NCI-H345 (cell line): ENCODE results near the gene MESP1.

ENCODE experiments used
- DNase-seq: peaks from one replicate; lab custom pipeline; 2025; lab: John Stamatoyannopoulos, UW

The MESP1 gene

GRCh38 chr15:89781055-89781454 lies 30.0 kb upstream of the MESP1 start:
- no peak for DNase-seq

DNA sequence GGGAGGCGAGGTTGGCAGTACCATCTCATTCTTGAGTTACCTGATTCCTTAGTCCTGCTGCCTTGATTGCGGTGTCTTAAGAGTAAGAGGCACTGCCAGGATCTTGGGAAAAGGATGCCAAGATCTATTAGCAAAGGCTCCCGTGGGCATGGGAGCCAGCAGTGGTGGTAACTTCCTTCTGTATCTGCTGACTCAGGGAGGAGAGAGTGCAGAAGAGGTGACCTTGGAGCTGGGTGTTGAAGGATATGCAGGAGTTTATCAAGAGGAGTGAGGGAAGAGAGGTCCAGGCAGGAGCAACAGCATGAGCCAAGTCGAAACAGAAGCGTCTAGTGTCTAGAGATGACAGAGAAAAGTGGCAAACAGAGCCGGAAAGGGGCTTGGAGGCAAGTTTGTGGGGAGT lies 29.6 kb upstream of the MESP1 start:
- no peak for DNase-seq

- no peak for DNase-seq
Observed at GRCh38 chr15:89778861-89779260, 27.8 kb upstream of the MESP1 start.

GRCh38 chr15:89777782-89778380 lies 26.8 kb upstream of the MESP1 start:
- DNase-seq: no peak

- DNase-seq: no peak
Observed at GRCh38 chr15:89777073-89777751, 26.2 kb upstream of the MESP1 start.

DNA sequence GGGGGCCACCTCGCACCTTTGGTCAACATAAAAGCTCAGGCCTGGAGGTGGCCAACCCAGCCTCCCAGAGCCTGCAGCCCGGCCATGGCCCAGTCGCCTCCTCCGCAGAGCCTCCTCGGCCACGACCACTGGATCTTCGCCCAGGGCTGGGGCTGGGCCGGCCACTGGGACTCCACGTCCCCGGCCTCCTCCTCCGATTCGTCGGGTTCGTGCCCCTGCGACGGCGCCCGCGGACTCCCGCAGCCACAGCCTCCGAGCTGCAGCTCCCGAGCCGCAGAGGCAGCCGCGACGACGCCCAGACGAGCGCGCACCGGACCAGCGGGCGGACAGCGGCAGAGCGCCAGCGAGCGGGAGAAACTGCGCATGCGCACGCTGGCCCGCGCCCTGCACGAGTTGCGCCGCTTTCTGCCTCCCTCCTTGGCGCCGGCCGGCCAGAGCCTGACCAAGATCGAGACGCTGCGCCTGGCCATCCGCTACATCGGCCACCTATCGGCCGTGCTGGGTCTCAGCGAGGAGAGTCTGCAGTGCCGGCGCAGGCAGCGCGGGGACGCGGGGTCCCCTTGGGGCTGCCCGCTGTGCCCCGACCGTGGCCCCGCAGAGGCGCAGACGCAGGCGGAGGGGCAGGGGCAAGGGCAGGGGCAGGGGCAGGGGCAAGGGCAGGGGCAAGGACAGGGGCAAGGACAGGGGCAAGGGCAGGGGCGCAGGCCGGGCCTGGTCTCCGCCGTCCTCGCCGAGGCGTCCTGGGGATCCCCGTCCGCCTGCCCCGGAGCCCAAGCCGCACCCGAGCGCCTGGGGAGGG lies 25.4 kb upstream of the MESP1 start, which contains the start of gene MESP2:
TSS of gene MESP2 (plus strand) at position 59 of the 799 bp plus-strand sequence. CDS start at position 85, 26 bp downstream.
- DNase-seq: peak; percentile 58

DNA sequence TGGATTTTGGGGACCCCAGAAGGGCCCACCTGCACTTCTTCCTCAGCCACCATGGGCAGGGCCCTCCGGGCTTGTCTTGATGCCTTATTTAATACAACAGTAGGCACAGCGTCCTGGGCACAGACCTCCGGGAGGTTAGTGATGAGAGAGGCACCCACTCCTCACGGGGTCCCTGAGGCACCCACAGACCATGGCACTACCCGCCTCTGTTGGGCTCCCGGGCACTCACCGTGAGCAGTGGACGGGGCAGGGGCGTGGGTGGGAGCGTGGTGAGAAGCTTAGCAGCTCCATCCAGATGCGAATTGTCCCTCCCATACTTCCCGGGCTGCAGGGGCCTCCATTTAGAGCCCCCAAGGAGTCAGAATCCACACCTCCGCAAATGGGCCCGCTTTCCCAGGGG lies 24.8 kb upstream of the MESP1 start:
- DNase-seq: no peak

DNA sequence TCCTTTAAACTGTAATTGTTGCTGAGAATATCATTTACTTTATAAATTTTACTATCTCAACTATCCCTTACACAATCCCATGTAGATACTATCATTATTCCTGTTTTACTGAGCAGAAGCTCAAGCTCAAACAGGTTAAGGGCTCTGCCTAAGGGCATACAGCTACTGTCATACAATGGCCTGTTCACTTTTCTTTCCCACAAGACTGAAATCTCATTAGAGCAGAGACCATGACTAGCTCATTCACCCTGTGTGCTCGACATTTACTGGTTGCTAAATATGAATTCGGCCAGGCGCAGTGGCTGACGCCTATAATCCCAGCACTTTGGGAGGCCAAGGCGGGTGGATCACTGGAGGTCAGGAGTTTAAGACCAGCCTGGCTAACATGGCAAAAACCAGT lies 23.4 kb upstream of the MESP1 start:
- DNase-seq: no peak

DNA sequence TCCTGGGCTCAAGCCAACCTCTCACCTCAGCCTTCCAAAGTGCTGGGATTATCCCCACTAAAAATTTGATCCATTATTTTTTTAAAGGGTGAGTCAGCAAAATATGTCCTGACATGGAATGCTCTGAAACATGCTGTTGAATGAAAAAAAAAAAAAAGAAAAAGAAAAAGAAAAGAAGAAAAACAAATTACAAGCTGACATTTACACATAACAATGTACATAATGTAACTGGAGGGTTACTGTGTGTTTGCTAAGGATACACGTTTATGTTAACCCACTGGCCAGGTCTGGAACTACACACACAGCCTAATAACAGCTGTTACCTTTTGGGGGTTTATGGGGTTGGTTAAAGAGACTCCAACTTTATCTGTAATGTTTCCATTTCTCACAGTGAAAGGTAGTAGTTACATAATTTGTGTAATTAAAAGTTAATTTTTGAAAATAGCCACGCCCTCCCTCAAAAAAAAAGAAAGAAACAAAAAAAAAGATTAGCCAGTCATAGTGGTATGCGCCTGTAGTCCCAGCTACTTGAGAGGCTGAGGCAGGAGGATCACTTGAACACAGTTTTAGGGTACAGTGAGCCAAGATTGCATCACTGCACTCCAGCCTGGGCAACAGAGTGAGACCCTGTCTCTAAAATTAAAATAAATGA lies 22.0 kb upstream of the MESP1 start:
- no peak for DNase-seq

- DNase-seq: no peak
Observed at GRCh38 chr15:89770041-89770440, 19.0 kb upstream of the MESP1 start.

GRCh38 chr15:89769366-89769765 lies 18.3 kb upstream of the MESP1 start:
- no peak for DNase-seq

DNA sequence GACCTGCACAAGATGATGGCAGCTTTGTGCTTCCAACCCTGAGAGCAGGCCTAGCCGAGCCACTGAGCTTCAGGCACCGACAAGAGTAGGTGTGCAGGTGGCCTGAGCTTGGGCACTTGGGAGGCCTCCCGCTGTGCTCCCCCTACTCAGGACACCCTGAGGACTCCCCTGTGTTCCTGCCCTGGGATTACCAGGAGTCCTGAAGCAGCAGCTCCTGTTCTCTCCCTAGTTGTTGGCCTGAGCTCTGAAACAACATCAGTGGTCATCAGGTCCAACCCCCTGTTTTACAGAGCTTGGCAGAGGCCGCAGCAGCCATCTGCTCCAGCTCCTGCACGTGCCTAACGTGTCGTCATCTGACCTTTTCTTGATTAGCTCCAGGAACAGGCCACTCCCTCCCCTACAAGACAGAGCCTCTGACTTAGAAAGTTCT lies 17.0 kb upstream of the MESP1 start:
- DNase-seq: no peak

DNA sequence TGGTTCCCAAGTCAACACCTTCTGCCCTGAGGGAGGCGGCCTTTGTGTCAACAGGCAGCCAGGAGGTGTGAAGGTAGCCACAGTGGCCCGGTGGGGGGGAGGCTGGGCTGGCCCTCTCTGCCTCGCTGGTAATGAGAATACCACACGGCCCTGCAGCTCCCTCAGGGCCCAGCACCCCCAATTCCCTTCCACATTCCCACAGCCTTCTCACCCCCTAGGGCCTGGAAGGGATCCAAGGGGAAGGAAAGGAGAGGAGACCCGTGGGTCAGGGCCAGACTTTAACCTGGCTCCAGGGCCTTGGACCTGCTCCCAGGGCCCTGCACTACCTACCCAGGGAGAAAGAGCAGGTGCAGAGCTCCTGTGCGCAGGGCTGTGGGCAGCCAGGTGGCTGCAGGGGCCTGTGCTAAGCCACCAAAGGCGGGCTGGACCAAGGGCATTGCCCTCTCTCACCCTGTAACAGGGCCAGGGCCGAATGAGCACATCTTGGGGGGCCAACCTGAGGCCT lies 16.4 kb upstream of the MESP1 start:
- DNase-seq: no peak

- DNase-seq: no peak
Observed at GRCh38 chr15:89766357-89767311, 15.6 kb upstream of the MESP1 start.

DNA sequence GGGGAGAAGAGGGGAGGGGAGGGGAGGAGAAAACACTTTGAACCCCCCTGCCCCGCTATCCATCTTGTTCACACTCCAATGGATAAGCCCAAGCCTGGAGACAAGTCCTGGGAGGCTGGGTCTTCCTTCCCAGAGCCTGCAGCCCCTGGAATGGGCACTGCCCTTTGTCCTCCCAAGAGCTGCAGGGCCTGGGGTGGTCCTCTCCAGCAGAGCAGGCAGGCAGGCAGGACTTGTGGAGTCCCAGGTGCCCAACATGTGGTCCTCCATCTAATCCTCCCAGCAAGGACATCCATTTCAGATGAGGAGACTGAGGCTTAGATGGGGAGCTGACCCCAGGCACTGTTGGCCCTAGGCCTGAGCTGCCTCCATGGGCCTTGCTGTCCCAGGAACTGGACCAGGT lies 14.6 kb upstream of the MESP1 start:
- no peak for DNase-seq

DNA sequence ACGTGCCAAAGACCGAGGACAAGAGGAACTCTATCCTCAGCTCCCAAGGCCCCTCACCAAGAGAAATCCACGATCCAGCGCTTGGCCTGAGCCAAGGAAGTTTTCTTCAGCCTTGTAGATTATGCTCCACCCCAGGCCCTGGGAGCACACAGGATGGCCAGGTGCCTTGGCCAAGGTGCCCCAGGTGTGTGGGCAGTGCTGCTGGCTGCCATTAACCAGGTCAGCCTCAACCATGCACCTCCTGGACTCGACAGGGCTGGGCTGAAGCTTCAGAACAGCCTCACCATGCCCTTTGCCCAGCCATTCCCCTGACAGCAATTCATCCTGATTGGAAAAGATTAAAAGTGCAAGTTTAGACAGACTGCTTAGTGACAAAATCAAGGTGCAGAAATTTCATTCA lies 10.9 kb upstream of the MESP1 start:
- no peak for DNase-seq

DNA sequence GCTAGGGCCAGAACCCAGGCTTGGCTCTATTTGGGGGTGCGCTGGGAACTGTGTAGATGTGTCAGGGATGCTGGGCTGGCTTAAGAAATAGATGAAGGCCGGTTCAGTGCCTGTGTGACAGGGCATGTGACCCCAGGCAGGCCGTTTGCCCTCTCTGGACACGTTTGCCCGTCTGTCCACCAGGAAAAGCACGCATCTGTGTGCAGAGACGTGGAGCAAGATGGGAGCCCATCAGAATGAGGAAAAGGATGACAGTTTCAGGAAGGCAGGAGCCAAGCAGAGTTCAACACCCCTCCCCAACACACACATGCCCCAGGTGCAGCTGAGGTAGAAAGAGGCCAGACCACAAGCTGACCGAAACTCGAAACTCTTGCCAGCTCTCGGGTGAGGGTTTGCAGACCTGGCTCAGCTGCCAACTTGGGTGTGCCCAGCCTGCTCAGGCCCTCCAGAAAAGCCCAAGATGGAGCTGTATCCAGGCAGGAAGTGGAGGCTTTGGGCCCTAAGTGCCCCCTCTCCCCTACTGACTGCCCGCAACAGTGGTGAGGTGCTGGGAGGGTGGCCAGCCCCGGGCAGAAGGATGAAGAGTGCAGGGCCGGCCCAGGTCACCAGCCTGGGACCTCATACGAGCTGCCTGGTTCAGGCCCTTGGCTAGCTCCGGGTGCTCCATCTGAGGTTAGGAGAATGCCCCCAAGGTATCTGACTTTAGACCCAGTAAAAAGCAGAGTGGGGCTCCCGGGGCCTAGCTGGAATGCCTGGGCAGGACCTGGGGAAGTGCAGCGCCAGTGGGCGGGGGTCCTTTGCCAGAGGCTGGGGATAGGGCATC lies 10.2 kb upstream of the MESP1 start:
- DNase-seq: no peak

DNA sequence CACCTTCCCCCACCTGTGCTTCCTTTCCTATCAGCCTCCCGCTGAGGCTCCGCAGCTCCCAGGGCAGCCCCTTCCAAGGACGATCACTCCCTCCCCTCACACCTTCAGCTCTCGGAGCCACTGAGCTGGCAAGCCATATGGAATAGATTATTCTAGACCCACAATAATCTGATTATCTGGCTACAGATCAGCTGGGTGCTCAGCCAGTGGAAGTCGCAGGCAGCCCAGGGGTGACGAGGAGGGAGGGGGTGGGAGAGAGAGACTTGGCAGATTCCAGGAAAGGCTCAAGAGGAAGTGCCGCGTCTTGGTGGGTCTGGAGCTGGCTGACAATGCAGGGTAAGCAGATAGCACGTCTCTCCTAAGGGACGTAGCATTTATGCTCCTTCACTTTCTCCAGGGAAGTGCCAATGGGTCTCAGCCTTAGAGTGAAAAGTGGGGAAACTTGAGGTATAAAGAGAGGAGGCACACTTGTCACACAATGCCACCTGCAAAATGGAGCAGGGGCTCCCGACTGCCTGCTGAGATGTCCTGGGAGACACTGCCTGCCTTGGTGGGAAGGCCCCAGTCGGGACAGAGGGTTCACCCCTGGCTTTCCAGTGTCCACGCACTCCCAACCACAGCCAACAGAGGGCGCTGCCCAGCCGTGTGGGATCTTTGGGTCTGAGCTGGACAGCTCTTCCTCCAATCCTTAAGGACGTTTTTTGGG lies 9.4 kb upstream of the MESP1 start:
- peak; percentile 55 for DNase-seq

DNA sequence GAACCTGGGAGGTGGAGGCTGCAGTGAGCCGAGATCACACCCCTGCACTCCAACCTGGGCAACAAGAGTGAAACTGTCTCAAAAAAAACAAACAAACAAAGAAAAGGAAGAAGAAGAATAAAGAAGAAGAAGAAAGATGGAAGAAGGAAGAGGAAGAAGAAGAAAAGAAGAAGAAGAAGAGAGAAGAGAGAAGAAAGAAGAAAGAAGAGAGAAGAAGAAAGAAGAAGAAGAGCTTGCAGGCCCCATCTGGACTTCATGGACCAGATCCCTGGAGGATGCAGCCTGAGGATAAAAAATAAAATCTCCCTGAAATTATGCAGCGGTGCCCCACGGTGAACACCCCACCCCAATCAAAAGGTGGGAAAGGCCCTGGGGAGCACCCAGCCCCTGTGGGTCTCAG lies 8.8 kb upstream of the MESP1 start:
- DNase-seq: no peak

GRCh38 chr15:89758981-89759380 lies 7.9 kb upstream of the MESP1 start:
- no peak for DNase-seq
